OCI-LY3 (cell line): ENCODE results near the gene RAB39B.

Source experiments
- CTCF ChIP-seq: fragments of 200-600, 300-600 bp; sonication (generic); IDR thresholded peaks from 2 replicates; pipeline ENCODE4 v1.5.1; 2014; ENCODE audit warnings: antibody characterized with exemption, low read length, low read depth
- EZH2phosphoT487 ChIP-seq: fragments of 200-600 bp; shearing (Covaris generic); IDR thresholded peaks from 2 replicates; pipeline ENCODE4 v1.6.1; 2018; ENCODE audit warnings: antibody characterized with exemption, mixed run types, low read depth

- TF ChIP-seq CTCF (no peak), EZH2phosphoT487 (no peak)
These were observed 28.4 kb downstream of the RAB39B start for GRCh38 chrX:155235891-155236290.
